Suprapubic skin (tissue), 4 donors: ENCODE results near the gene ATF6B. TPM values are rescaled to one million over a fixed set of nuclear protein-coding genes. Genes with fewer than 3 reads are reported as not detected.

ENCODE experiments used
- DNase-seq, 2 donors: peaks; one replicate each; pipeline ENCODE4 v3.0.0-alpha.2; 2019; ENCODE audit warnings: low spot score in 2 of 2
- H3K27ac ChIP-seq: fragments of 200-600 bp; sonication (generic); one replicate; pipeline ENCODE4 v1.5.1; 2019
- H3K27me3 ChIP-seq: fragments of 200-600 bp; sonication (generic); one replicate; pipeline ENCODE4 v1.5.1; 2019
- H3K36me3 ChIP-seq: fragments of 200-600 bp; sonication (generic); one replicate; pipeline ENCODE4 v1.5.1; 2019
- H3K4me1 ChIP-seq: fragments of 200-600 bp; sonication (generic); one replicate; pipeline ENCODE4 v1.5.1; 2019
- H3K4me3 ChIP-seq: fragments of 200-600 bp; sonication (generic); one replicate; pipeline ENCODE4 v1.5.1; 2019; ENCODE audit warnings: mild to moderate bottlenecking
- H3K9me3 ChIP-seq: fragments of 200-600 bp; sonication (generic); one replicate; pipeline ENCODE4 v1.5.1; 2019
- EP300 ChIP-seq: sonication (generic); formaldehyde crosslinking; IDR thresholded peaks from one replicate; pipeline ENCODE4 v1.6.1; 2017; ENCODE audit warnings: antibody characterized with exemption
- POLR2A ChIP-seq, 2 donors: fragments of 450-650 bp; IDR thresholded peaks; one replicate each; pipeline ENCODE4 v1.6.1; 2017; ENCODE audit warnings: antibody characterized with exemption in 2 of 2, mild to moderate bottlenecking in 2 of 2, moderate library complexity in 2 of 2
- POLR2AphosphoS5 ChIP-seq, 3 donors: sonication (generic); formaldehyde crosslinking; IDR thresholded peaks; one replicate each; pipeline ENCODE4 v1.6.1; 2017; ENCODE audit warnings: antibody characterized with exemption in 3 of 3
- WGBS: methylation state at CpG from one replicate; pipeline ENCODE4 v1.1.5; 2018; 5-methylcytosine and 5-hydroxymethylcytosine counted together
- total RNA-seq, 4 donors: library from RNA; depleted of rRNA; stranded (reverse); fragments of >200 nt; gene quantifications; one replicate each; pipeline ENCODE4 v1.1.0, GENCODE V29; 2016
- TF ChIP-seq, protein P1 (sequence below), 2 donors: fragments of 200-600 bp in 1 of 2; fragments of 450-650 bp in 1 of 2; sonication (generic) in 1 of 2; IDR thresholded peaks; one replicate each; pipeline ENCODE4 v1.5.1; 2016 to 2019; ENCODE audit warnings: antibody characterized with exemption in 2 of 2, mild to moderate bottlenecking in 1 of 2, moderate library complexity in 1 of 2

ATF6B gene
- total RNA-seq, 4 donors from 2014 or later: 55.8 to 161 (median 74.0) TPM

DNA sequence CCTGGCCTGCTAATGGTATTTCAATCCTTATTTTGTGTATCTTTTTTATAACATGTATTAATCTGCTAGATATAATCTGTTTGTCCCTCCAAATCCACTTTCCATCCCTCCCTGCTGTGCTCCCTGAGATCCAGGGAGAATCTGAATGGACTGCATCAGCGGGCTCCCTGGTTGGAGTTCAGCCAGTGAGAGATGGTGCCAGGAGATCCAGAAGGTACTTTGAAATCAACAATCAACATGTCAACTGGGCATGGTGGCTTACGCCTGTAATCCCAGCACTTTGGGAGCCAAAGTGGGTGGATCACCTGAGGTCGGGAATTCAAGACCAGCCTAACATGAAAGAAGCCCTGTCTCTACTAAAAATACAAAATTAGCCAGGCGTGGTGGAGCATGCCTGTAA, 4.4 kb downstream of the ATF6B start:
- peaks cover 71% of the 10 kb centered on the region for H3K36me3 ChIP-seq
- TF ChIP-seq, protein P1, sequence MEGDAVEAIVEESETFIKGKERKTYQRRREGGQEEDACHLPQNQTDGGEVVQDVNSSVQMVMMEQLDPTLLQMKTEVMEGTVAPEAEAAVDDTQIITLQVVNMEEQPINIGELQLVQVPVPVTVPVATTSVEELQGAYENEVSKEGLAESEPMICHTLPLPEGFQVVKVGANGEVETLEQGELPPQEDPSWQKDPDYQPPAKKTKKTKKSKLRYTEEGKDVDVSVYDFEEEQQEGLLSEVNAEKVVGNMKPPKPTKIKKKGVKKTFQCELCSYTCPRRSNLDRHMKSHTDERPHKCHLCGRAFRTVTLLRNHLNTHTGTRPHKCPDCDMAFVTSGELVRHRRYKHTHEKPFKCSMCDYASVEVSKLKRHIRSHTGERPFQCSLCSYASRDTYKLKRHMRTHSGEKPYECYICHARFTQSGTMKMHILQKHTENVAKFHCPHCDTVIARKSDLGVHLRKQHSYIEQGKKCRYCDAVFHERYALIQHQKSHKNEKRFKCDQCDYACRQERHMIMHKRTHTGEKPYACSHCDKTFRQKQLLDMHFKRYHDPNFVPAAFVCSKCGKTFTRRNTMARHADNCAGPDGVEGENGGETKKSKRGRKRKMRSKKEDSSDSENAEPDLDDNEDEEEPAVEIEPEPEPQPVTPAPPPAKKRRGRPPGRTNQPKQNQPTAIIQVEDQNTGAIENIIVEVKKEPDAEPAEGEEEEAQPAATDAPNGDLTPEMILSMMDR (IDR thresholded peaks at IDR 0.05): no peak
- no peak for TF ChIP-seq EP300
- TF ChIP-seq POLR2A (IDR thresholded peaks at IDR 0.05): no peak
- no peak for TF ChIP-seq POLR2AphosphoS5 (IDR thresholded peaks at IDR 0.05)
- H3K27ac ChIP-seq: no peak overlapping the region
- no peak for DNase-seq
- H3K4me1 ChIP-seq: peaks cover 36% of the 10 kb centered on the region
- no peak overlapping the region for H3K4me3 ChIP-seq
- H3K9me3 ChIP-seq: no peaks in the 10 kb centered on the region
- H3K27me3 ChIP-seq: no peaks in the 10 kb centered on the region
- WGBS: 79% methylated on average over 4 of the region's 4 CpGs

DNA sequence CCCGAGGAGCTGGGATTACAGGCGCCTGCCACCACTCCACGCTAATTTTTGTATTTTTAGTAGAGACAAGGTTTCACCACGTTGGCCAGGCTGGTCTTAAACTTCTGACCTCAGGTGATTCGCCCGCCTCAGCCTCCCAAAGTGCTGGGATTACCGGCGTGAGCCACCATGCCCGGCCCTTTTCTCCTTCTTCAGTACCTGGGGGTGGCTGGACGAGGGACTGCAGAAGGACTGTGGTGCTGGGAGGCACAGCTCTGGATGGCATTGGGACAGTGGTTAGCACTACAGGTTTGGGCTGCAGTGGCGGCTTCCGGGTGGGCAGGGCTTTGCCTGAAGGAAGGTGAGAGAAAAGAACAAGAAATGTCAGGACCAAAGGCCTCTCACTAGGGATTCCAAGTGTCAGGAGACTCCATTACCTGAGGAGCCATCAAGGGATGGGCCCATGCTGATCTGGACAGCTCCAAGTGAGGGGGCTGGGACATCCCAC, 7.4 kb downstream of the ATF6B start:
- no peak for TF ChIP-seq POLR2A (IDR thresholded peaks at IDR 0.05)
- TF ChIP-seq, protein P1 (IDR thresholded peaks at IDR 0.05): no peak
- TF ChIP-seq EP300: no peak
- TF ChIP-seq POLR2AphosphoS5 (IDR thresholded peaks at IDR 0.05): no peak
- Histone ChIP-seq H3K4me1 (peaks cover 11% of the 10 kb centered on the region), H3K4me3 (no peak overlapping the region), H3K9me3 (no peaks in the 10 kb centered on the region), H3K27ac (no peak overlapping the region), H3K27me3 (no peaks in the 10 kb centered on the region), H3K36me3 (peaks cover 90% of the 10 kb centered on the region)
- DNase-seq: no peak
- 91% methylated on average over 12 of the region's 12 CpGs for WGBS

DNA sequence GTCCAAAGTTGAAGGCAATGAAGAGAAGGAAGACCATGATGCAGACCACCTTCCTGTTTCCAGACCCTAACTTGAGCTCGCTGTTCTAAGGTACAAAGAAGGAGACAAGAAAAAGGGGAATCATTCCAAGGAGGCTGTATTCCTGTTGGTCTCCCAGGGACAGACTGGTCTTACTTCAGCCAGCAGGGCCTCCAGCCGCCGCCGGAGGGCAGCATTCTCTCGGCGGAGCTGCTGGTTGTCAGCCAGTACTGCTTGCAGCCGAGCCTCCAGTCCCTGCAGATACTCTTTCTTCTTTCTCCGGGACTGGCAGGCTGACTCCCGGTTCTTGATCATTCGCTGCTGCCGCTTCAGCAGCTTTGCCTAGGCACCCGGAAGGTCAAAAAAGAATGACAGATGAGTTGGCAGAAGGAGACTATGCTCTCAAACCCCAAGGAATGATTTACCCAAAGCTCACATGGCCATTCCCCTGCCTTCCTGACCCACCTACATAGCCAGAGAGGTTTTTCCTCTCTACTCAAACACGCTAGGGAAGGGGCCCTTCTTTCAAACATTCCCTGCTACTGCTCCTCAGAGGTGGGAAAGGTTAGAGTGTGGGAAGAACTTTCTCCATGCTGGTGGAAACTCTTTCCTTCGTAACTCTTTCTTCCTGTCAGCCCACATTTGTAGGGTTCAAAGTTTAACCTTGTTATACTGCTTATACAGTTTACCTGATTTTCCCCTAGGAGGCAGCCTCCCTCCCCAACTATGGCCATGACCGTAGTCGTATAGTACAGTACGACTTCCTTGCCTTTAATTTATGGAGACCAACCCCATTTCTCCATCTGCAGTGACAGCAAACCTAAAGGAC, 9.0 kb downstream of the ATF6B start:
- peaks cover 24% of the 10 kb centered on the region for H3K4me1 ChIP-seq
- TF ChIP-seq POLR2AphosphoS5 (IDR thresholded peaks at IDR 0.05) (no peak), POLR2A (IDR thresholded peaks at IDR 0.05) (no peak)
- TF ChIP-seq, protein P1 (IDR thresholded peaks at IDR 0.05): peak; percentile 67 to 92
- WGBS: 25% methylated on average over 17 of the region's 17 CpGs
- no peaks in the 10 kb centered on the region for H3K27me3 ChIP-seq
- H3K27ac ChIP-seq: peak overlapping the region; percentile 15
- H3K36me3 ChIP-seq: peaks cover 77% of the 10 kb centered on the region
- H3K9me3 ChIP-seq: no peaks in the 10 kb centered on the region
- H3K4me3 ChIP-seq: no peak overlapping the region
- peak; percentile 88 to 92 for DNase-seq

DNA sequence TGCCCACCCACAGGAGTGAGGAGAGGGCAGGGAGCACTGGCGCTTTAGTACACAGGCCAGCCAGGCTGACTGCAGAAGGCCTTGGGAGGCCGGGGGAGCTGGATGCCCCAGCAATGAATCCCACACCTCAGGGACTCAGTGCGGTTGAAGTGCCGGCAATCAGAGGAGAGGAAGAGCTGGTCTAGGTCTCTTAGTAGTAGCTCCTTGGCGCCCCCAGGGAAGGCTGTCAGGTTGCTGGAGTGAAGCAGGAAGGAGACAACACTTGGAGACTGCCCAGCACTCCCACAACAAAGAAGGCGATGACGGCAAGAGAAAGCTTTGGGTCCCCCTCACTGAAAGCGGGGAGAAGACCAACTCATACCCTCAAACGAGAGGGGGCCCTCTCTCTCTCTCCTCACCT, 10.6 kb downstream of the ATF6B start:
- TF ChIP-seq POLR2A (IDR thresholded peaks at IDR 0.05) (no peak), EP300 (no peak), POLR2AphosphoS5 (IDR thresholded peaks at IDR 0.05) (no peak)
- TF ChIP-seq, protein P1 (IDR thresholded peaks at IDR 0.05): no peak
- H3K27ac ChIP-seq: no peak overlapping the region
- H3K36me3 ChIP-seq: peaks cover 68% of the 10 kb centered on the region
- H3K27me3 ChIP-seq: no peaks in the 10 kb centered on the region
- H3K9me3 ChIP-seq: no peaks in the 10 kb centered on the region
- DNase-seq: no peak
- no peak overlapping the region for H3K4me3 ChIP-seq
- WGBS: 80% methylated on average over 6 of the region's 9 CpGs
- peaks cover 37% of the 10 kb centered on the region for H3K4me1 ChIP-seq

DNA sequence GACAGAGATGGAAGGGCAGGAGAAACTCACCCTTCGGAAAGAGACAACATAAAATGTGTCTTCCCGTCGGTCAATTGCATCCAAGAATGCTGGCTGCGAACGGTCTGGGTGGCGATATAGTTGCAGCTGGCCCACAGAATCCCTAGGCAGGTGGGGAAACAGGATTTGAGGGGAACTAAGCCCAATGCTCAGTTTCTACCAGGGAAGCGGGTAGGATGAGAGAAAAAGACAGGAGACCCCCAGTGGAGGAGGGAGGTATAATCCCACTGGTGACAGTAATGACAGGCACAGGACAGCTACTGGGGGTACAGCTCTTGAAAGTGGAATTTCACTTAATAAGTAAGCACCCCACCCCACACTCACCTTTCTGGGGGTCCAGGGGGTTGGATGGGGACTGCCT, 11.4 kb downstream of the ATF6B start:
- Histone ChIP-seq H3K9me3 (no peaks in the 10 kb centered on the region), H3K36me3 (peaks cover 62% of the 10 kb centered on the region), H3K4me3 (no peak overlapping the region), H3K27ac (no peak overlapping the region), H3K4me1 (peaks cover 37% of the 10 kb centered on the region), H3K27me3 (no peaks in the 10 kb centered on the region)
- TF ChIP-seq POLR2AphosphoS5 (IDR thresholded peaks at IDR 0.05) (no peak), POLR2A (IDR thresholded peaks at IDR 0.05) (no peak), EP300 (no peak)
- TF ChIP-seq, protein P1 (IDR thresholded peaks at IDR 0.05): no peak
- 84% methylated on average over 7 of the region's 7 CpGs for WGBS
- no peak for DNase-seq
